HG02884 (cell line): ENCODE data around the gene TRIP12.
A peak's percentile ranks its signal among the peaks of the same experiment; 100 is the strongest.
"Not testable (repeated sequence)": the region's sequence is repeated elsewhere in the genome, so short reads cannot be mapped to it uniquely, and the experiment has no call there.

ENCODE experiments used
- ATAC-seq: cut with Tn5 transposase; IDR thresholded peaks from one replicate; pipeline ENCODE4 v1.9.1; 2021; ENCODE audit warnings: mild to moderate bottlenecking, moderate library complexity; ENCODE audit not compliant: unreplicated experiment

TRIP12 gene

GRCh38 chr2:229921892-229922448 lies at the start of gene TRIP12:
Gene TRIP12 (minus strand): TSS chr2:229922009. CDS start chr2:229880079, 41,930 bp downstream.
- ATAC-seq: peak; percentile 57

GRCh38 chr2:229971298-229971790 lies 49.5 kb upstream of the TRIP12 start:
- no peak for ATAC-seq

- ATAC-seq: no peak
Measured at GRCh38 chr2:229970406-229970805, 48.6 kb upstream of the TRIP12 start.

GRCh38 chr2:229969921-229970320 lies 48.1 kb upstream of the TRIP12 start:
- no peak for ATAC-seq

GRCh38 chr2:229963596-229963995 lies 41.8 kb upstream of the TRIP12 start:
- ATAC-seq: not testable (repeated sequence)

- ATAC-seq: no peak
Measured at GRCh38 chr2:229956491-229956890, 34.7 kb upstream of the TRIP12 start.

GRCh38 chr2:229955663-229956062 lies 33.9 kb upstream of the TRIP12 start:
- ATAC-seq: no peak

GRCh38 chr2:229952256-229952835 lies 30.5 kb upstream of the TRIP12 start:
- no peak for ATAC-seq

GRCh38 chr2:229947544-229947943 lies 25.7 kb upstream of the TRIP12 start:
- ATAC-seq: peak; percentile 92

GRCh38 chr2:229945975-229946374 lies 24.2 kb upstream of the TRIP12 start:
- ATAC-seq: no peak

- ATAC-seq: no peak
Measured at GRCh38 chr2:229943770-229944449, 22.1 kb upstream of the TRIP12 start.

- ATAC-seq: no peak
Measured at GRCh38 chr2:229943171-229943570, 21.4 kb upstream of the TRIP12 start.

GRCh38 chr2:229942671-229943070 lies 20.9 kb upstream of the TRIP12 start:
- ATAC-seq: no peak

GRCh38 chr2:229937537-229937936 lies 15.7 kb upstream of the TRIP12 start:
- ATAC-seq: no peak

GRCh38 chr2:229931241-229931640 lies 9.4 kb upstream of the TRIP12 start:
- no peak for ATAC-seq

GRCh38 chr2:229930656-229931055 lies 8.8 kb upstream of the TRIP12 start:
- ATAC-seq: no peak

GRCh38 chr2:229927817-229928321 lies 6.1 kb upstream of the TRIP12 start:
- ATAC-seq: no peak

- ATAC-seq: no peak
Measured at GRCh38 chr2:229925201-229925600, 3.4 kb upstream of the TRIP12 start.

- not testable (repeated sequence) for ATAC-seq
Measured at GRCh38 chr2:229924541-229924940, 2.7 kb upstream of the TRIP12 start.

GRCh38 chr2:229922449-229923386 lies 909 bp upstream of the TRIP12 start, which contains the start of gene FBXO36:
Gene FBXO36 (plus strand): TSS chr2:229922503. CDS start chr2:229922514, 11 bp downstream.
- peak; percentile 59 for ATAC-seq
